IPS-18c (cell line): ENCODE data around the gene JAZF1.

Source experiments
- H3K4me3 ChIP-seq: 2 replicates; pipeline ENCODE4 v1.7.0; 2013; ENCODE audit warnings: low read depth, mild to moderate bottlenecking, low read length, moderate library complexity; ENCODE audit not compliant: insufficient read depth
- H3K9me3 ChIP-seq: one replicate; pipeline ENCODE4 v1.6.1; 2013; ENCODE audit warnings: mild to moderate bottlenecking, low read length, moderate library complexity; ENCODE audit not compliant: control insufficient read depth, insufficient read depth

JAZF1 gene

GRCh38 chr7:28180364-28181147 lies at the start of gene JAZF1:
Gene JAZF1, minus strand, starts transcription at chr7:28180795.
- H3K9me3 ChIP-seq = no peaks in the 10 kb centered on the region
- peak within 1 kb of the TSS; percentile 67 for H3K4me3 ChIP-seq

DNA sequence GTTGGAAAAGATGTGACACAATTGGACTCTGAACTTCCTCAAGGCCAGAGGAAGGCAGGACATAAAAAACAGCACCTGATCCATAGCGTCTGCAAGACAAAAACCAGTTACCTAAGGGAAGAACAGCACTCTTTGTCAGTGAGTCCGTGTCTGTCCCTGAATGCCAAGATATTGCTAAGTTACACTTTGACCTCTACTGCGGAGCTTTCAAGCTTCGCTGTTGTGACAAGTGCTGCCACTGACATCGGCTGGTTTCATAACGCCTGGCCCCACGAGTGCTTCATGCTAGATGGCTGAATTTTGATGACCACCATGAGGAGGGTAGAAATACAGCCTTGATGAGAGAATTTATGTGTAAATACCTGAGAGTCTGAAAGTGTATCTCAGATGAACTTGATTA lies 49.7 kb upstream of the JAZF1 start:
- H3K4me3 ChIP-seq = no peak overlapping the region
- no peaks in the 10 kb centered on the region for H3K9me3 ChIP-seq

- no peaks in the 10 kb centered on the region for H3K9me3 ChIP-seq
- H3K4me3 ChIP-seq = no peak overlapping the region
These were observed 47.8 kb upstream of the JAZF1 start for GRCh38 chr7:28228396-28228795.

- Histone ChIP-seq H3K9me3 (no peaks in the 10 kb centered on the region), H3K4me3 (no peak overlapping the region)
These were observed 45.4 kb upstream of the JAZF1 start for GRCh38 chr7:28226003-28226402.

DNA sequence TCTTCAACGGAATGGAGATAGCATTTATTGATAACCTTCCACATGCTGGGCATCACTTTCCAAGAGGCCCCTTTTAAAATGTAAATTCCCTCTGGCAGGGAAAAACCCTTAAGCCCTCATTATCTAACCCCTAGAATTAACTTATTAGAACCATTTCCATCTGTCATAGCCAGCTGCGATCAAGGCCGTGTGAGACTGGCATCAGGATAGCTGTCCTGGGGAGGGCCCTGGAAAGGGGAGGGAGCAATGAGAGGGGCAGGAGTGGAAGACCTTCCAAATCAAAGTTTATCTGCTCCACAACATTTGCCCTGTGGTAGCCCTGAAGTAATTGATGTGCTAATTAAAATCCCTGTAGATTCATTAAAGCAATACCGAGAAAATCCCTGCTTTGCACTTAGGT lies 45.0 kb upstream of the JAZF1 start:
- no peaks in the 10 kb centered on the region for H3K9me3 ChIP-seq
- H3K4me3 ChIP-seq = no peak overlapping the region

DNA sequence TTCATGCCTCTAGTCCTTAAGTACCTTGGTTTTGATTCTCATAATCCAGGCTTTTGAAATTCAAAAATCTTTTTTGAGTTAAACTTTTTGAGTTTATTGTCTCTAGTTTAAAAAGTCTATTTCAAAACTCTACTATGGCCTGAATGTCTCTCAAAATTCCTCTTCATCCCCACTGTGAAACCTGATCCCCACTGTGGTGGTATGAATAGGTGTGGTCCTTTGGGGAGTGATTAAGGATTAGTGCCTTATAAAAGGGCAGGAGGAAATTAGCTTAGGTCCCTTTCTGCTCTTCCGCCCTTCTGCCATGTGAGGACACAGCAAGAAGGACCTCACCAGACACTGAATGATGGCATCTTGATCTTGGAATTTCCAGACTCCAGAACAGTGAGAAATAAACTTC lies 44.1 kb upstream of the JAZF1 start:
- no peaks in the 10 kb centered on the region for H3K9me3 ChIP-seq
- H3K4me3 ChIP-seq = no peak overlapping the region

DNA sequence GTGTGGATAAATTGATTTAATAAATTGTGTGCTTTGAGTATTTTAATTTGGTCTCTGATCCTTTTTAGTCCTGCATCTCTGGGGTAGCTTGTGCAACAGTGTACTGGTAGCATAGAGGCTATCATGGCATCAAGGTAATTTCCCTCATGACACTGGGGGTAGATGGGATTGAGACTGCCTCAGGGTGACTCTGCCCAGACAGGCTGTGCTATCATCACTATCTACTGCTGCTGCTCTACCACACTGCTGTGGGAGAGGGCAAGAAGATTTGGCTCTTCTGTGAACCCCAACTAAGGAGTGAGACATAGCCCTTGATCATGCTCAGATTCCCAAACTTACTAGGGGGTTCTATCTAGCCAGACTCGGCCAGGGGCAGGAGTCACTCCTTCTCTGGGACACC lies 43.6 kb upstream of the JAZF1 start:
- no peaks in the 10 kb centered on the region for H3K9me3 ChIP-seq
- no peak overlapping the region for H3K4me3 ChIP-seq

DNA sequence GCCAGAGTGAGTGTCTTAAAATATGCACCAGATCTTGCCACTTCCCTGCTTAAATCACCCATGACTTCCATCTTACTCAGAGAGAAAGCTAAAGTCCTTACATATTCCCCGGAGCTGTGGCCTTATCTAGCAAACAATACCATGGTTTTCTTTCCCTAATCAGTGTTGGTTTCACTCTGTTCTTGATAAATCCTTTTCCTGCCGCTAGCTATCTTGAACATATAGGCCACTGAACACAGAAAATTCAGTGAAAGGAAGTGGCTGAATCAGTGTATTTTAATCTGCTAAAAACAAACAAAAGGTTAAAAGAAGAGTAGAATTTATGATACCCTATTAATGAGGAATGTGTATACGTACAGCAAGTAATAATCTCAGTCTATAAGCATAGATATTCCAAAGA lies 42.0 kb upstream of the JAZF1 start:
- H3K9me3 ChIP-seq = no peaks in the 10 kb centered on the region
- no peak overlapping the region for H3K4me3 ChIP-seq

- no peak overlapping the region for H3K4me3 ChIP-seq
- H3K9me3 ChIP-seq = no peaks in the 10 kb centered on the region
These were observed 39.2 kb upstream of the JAZF1 start for GRCh38 chr7:28219793-28220192.

DNA sequence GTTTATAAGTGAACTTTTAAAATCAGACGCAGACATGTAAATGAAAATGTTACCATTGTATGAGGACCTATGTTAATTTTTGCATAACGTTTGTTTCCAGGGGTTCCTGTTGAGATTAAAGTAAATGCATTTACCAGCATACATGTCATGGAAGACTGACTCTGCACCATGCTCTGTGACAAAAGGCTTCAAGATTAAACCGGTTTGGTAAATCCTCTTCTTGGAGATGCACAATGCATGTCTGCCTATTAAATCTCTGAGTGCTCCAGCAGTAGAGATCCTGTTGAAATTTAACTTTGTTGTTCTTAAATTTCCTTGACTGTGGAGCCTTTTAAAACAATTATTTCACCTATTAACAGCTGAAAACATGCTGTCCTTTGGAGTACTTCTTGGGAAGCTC lies 36.5 kb upstream of the JAZF1 start:
- Histone ChIP-seq H3K9me3 (no peaks in the 10 kb centered on the region), H3K4me3 (no peak overlapping the region)

GRCh38 chr7:28211006-28211405 lies 30.4 kb upstream of the JAZF1 start:
- H3K9me3 ChIP-seq = no peaks in the 10 kb centered on the region
- H3K4me3 ChIP-seq = no peak overlapping the region

GRCh38 chr7:28208506-28208905 lies 27.9 kb upstream of the JAZF1 start:
- H3K9me3 ChIP-seq = no peaks in the 10 kb centered on the region
- no peak overlapping the region for H3K4me3 ChIP-seq

- no peak overlapping the region for H3K4me3 ChIP-seq
- no peaks in the 10 kb centered on the region for H3K9me3 ChIP-seq
These were observed 27.0 kb upstream of the JAZF1 start for GRCh38 chr7:28207486-28208158.

GRCh38 chr7:28205506-28205905 lies 24.9 kb upstream of the JAZF1 start:
- no peaks in the 10 kb centered on the region for H3K9me3 ChIP-seq
- no peak overlapping the region for H3K4me3 ChIP-seq

DNA sequence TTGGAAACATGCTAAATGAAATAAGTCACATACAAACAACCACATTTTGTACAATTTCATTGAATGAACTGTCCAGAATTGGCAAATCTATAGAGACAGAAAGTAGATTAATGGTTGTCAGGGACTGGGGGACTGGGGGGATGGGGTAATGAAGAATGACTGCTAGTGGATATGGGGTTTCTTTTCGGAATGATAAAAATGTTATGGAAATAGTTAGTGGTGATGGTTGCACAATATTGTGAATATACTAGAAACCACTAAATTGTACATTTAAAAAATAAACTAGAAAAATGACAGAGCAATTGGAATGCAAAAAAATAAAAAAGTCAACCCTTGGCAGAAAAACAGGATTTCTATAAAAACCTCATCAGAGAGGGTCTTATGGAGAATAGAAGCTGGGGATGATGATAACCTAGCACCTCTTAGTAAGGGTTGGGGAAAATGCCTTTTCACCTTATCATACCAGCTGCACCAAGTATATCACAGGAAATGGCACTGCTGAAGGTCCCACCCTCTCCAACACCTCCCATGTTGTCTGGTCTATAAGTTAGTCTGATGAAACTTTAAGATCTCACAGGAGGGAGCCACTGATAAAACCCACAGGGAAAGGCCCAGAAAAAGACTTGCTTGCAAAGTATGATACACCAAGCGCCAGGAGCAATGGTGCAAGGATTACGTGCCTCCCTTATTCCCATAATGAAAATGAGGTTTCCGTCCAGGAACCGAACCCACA lies 23.1 kb upstream of the JAZF1 start:
- no peaks in the 10 kb centered on the region for H3K9me3 ChIP-seq
- H3K4me3 ChIP-seq = no peak overlapping the region

GRCh38 chr7:28202222-28202621 lies 21.6 kb upstream of the JAZF1 start:
- Histone ChIP-seq H3K4me3 (no peak overlapping the region), H3K9me3 (no peaks in the 10 kb centered on the region)

DNA sequence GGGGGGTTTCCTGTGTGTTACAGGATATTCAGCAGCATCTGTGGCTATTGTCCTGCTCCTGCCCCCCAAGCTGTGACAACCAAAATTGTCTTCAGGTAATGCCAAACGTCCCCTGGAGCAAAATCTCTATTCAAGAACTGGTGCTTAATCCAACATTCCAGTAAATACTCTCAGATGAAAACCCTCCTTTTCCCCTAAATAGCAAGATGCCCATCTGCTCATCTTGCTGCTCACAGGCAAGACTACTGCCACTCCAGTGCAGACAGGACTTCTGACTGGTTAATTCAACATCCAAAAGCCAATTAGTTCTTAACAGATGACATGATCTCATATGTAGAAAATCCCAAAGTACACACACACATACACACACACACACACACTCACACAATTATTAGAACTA lies 20.5 kb upstream of the JAZF1 start:
- no peak overlapping the region for H3K4me3 ChIP-seq
- H3K9me3 ChIP-seq = no peaks in the 10 kb centered on the region

GRCh38 chr7:28200598-28200997 lies 20.0 kb upstream of the JAZF1 start:
- no peak overlapping the region for H3K4me3 ChIP-seq
- no peaks in the 10 kb centered on the region for H3K9me3 ChIP-seq
